ENCODE results near the gene PTPRS. TPM values are rescaled to one million over a fixed set of nuclear protein-coding genes. Genes with fewer than 3 reads are reported as not detected.

Gene PTPRS
- polyA plus RNA-seq, 4 donors = under 0.01 to 12.5 (median 6.6) TPM

DNA sequence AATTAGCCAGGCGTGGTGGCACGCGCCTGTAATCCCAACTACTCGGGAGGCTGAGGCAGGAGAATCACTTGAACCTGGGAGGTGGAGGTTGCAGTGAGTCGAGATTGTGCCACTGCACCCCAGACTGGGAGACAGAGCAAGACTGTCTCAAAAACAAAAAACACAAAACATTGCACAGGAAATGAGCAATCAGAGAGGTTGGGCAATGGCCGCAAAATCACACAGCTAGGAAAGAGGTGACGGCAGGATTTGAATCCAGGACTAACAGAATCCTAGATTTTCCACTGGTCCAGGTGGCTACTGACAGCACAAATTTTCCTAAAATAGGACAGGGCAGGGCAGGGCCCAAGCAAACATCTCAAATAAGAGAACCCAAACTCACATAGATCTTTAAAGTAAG is 23.3 kb downstream of the PTPRS start:
- Histone ChIP-seq H3K36me3 (ENCODE audit: control insufficient read depth in 3 of 3, insufficient read depth in 2 of 3, low read depth in 1 of 3, low read length in 3 of 3) (no peaks in the 10 kb centered on the region), H3K4me3 (ENCODE audit: low read depth in 1 of 3, low read length in 3 of 3) (no peak overlapping the region), H3K9me3 (ENCODE audit: control insufficient read depth in 2 of 2, insufficient read depth in 1 of 2, low read depth in 1 of 2, low read length in 1 of 2) (no peaks in the 10 kb centered on the region), H3K27ac (ENCODE audit: low read depth in 1 of 3, low read length in 2 of 3) (no peak overlapping the region), H3K4me1 (ENCODE audit: control insufficient read depth in 3 of 3, insufficient read depth in 2 of 3, low read depth in 1 of 3, low read length in 2 of 3) (no peaks in the 10 kb centered on the region), H3K27me3 (ENCODE audit: control insufficient read depth in 3 of 3, insufficient read depth in 3 of 3, low read length in 3 of 3) (peaks cover 0 to 6% (median 0%) of the 10 kb centered on the region in 3 donors)
- FAIRE-seq (no peak), DNase-seq (no peak)
- 68 to 76% (median 71%) methylated on average over 7 of the region's 7 CpGs for whole genome bisulfite sequencing, 3 donors

DNA sequence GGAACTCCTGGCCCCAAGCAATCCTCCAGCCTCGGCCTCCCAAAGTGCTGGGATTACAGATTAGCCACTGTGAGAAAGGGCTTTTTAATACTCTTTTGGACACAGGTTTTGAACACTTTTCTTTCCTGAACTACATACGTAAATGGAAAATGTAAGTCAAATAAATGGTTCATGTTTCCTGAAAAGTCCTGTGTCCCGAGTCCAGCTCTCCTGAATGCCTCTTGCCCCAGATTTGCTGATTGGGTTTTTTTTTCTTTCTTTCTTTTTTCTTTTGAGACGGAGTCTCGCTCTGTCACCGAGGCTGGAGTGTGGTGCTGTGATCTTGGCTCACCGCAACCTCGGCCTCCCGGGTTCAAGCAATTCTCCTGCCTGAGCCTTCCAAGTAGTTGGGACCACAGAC is 24.5 kb downstream of the PTPRS start:
- DNase-seq (no peak), FAIRE-seq (no peak)
- 79 to 88% (median 85%) methylated on average over 9 of the region's 9 CpGs for WGBS, 3 donors
- Histone ChIP-seq H3K27ac (ENCODE audit: low read depth in 1 of 3, low read length in 2 of 3) (no peak overlapping the region), H3K36me3 (ENCODE audit: control insufficient read depth in 3 of 3, insufficient read depth in 2 of 3, low read depth in 1 of 3, low read length in 3 of 3) (no peaks in the 10 kb centered on the region), H3K9me3 (ENCODE audit: control insufficient read depth in 2 of 2, insufficient read depth in 1 of 2, low read depth in 1 of 2, low read length in 1 of 2) (peaks cover 0 to 3% of the 10 kb centered on the region in 2 donors), H3K4me3 (ENCODE audit: low read depth in 1 of 3, low read length in 3 of 3) (no peak overlapping the region), H3K27me3 (ENCODE audit: control insufficient read depth in 3 of 3, insufficient read depth in 3 of 3, low read length in 3 of 3) (no peaks in the 10 kb centered on the region), H3K4me1 (ENCODE audit: control insufficient read depth in 3 of 3, insufficient read depth in 2 of 3, low read depth in 1 of 3, low read length in 2 of 3) (no peaks in the 10 kb centered on the region)

DNA sequence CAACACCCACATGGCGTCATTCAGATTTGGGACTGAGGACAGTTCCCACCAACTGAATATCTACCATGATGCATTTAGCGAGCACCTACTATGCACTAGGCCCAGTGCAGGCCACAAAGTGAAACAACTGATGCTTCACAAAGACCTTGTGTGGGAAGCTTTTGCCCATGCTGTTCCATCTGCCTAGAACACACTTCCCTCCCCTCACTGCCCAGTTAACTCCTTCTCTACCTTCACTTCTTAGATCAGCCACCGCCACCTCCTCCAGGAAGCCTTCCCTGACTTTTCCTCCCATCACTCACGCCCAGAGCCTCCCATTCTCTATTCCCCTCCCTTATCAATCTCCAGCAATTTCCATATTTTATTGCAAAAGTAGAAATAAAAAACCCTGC is 25.7 kb downstream of the PTPRS start:
- Histone ChIP-seq H3K27ac (ENCODE audit: low read depth in 1 of 3, low read length in 2 of 3) (no peak overlapping the region), H3K36me3 (ENCODE audit: control insufficient read depth in 3 of 3, insufficient read depth in 2 of 3, low read depth in 1 of 3, low read length in 3 of 3) (no peaks in the 10 kb centered on the region), H3K9me3 (ENCODE audit: control insufficient read depth in 2 of 2, insufficient read depth in 1 of 2, low read depth in 1 of 2, low read length in 1 of 2) (peaks cover 0 to 3% of the 10 kb centered on the region in 2 donors), H3K4me1 (ENCODE audit: control insufficient read depth in 3 of 3, insufficient read depth in 2 of 3, low read depth in 1 of 3, low read length in 2 of 3) (no peaks in the 10 kb centered on the region), H3K4me3 (ENCODE audit: low read depth in 1 of 3, low read length in 3 of 3) (no peak overlapping the region), H3K27me3 (ENCODE audit: control insufficient read depth in 3 of 3, insufficient read depth in 3 of 3, low read length in 3 of 3) (no peaks in the 10 kb centered on the region)
- FAIRE-seq = no peak
- DNase-seq = no peak
- 53 to 88% (median 77%) methylated on average over 4 of the region's 4 CpGs for WGBS, 3 donors

DNA sequence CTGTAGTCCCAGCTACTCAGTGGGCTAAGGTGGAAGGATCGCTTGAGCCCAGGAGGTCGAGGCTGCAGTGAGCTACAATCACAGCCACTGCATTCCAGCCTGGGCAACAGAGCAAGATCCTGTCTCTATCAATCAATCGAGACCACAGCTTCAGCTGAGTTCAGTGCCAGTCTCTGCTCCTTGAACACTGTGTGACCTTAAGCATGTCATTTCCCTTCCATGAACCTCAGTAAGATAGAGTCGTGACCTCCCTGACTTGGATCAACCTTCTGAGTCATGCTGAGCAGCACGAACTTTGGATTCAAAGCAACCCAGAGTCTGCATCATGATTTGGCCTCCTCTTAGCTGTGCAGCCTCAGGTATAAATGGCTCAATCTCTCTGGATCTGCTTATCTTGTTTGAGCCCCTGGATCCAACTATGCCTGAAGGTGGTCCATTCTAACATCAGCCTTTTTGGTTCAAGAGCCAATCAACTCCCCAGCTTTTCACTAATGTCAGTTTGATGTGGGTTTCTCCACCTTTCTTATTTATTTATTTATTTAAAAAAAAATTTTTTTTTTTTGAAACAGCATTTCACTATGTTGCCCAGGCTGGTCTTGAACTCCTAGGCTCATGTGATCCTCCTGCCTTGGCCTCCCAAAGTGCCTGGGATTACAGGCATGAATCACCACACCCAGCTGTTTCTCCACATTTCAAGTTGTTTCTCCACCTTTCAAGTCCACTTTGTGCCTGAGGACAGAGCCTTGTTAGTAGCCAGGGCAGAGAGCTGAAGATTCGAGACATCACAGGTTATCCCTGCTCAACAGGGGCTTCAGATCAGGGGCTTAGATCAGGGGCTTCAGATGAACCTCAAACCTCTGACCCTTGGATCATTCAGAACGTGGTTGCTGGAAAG is 26.4 kb downstream of the PTPRS start:
- Histone ChIP-seq H3K4me3 (ENCODE audit: low read depth in 1 of 3, low read length in 3 of 3) (no peak overlapping the region), H3K27me3 (ENCODE audit: control insufficient read depth in 3 of 3, insufficient read depth in 3 of 3, low read length in 3 of 3) (no peaks in the 10 kb centered on the region), H3K4me1 (ENCODE audit: control insufficient read depth in 3 of 3, insufficient read depth in 2 of 3, low read depth in 1 of 3, low read length in 2 of 3) (no peaks in the 10 kb centered on the region), H3K27ac (ENCODE audit: low read depth in 1 of 3, low read length in 2 of 3) (no peak overlapping the region), H3K9me3 (ENCODE audit: control insufficient read depth in 2 of 2, insufficient read depth in 1 of 2, low read depth in 1 of 2, low read length in 1 of 2) (peaks cover 0 to 3% of the 10 kb centered on the region in 2 donors), H3K36me3 (ENCODE audit: control insufficient read depth in 3 of 3, insufficient read depth in 2 of 3, low read depth in 1 of 3, low read length in 3 of 3) (no peaks in the 10 kb centered on the region)
- FAIRE-seq (no peak), DNase-seq (peak in 1 of 2 donors; percentile 15)
- 54 to 75% (median 65%) methylated on average over 7 of the region's 7 CpGs for WGBS, 3 donors

DNA sequence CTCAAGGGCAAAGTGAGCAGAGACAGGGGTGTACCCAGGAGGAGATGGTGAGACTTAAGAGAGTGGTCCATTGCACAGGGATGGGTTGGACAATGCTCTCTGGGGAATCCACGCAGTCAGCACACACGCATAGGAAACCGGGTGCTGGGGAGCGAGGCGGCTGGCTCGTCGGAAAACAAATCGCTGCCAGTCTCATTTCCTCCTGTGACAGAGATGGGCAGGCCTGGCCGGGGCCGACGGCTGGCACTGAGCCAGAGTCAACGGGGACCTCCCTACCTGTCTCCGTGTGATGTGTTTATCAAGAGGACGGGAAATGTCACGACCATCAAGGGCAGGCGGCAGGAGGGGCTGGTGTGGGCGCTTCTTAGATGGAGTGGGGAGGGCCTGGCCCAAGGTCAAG is 27.3 kb downstream of the PTPRS start:
- DNase-seq (peak in 1 of 2 donors; percentile 31), FAIRE-seq (no peak)
- Histone ChIP-seq H3K9me3 (ENCODE audit: control insufficient read depth in 2 of 2, insufficient read depth in 1 of 2, low read depth in 1 of 2, low read length in 1 of 2) (peaks cover 0 to 3% of the 10 kb centered on the region in 2 donors), H3K36me3 (ENCODE audit: control insufficient read depth in 3 of 3, insufficient read depth in 2 of 3, low read depth in 1 of 3, low read length in 3 of 3) (no peaks in the 10 kb centered on the region), H3K27ac (ENCODE audit: low read depth in 1 of 3, low read length in 2 of 3) (no peak overlapping the region), H3K27me3 (ENCODE audit: control insufficient read depth in 3 of 3, insufficient read depth in 3 of 3, low read length in 3 of 3) (no peaks in the 10 kb centered on the region), H3K4me1 (ENCODE audit: control insufficient read depth in 3 of 3, insufficient read depth in 2 of 3, low read depth in 1 of 3, low read length in 2 of 3) (no peaks in the 10 kb centered on the region), H3K4me3 (ENCODE audit: low read depth in 1 of 3, low read length in 3 of 3) (no peak overlapping the region)
- WGBS, 3 donors = 5 to 20% (median 6%) methylated on average over 17 of the region's 17 CpGs

DNA sequence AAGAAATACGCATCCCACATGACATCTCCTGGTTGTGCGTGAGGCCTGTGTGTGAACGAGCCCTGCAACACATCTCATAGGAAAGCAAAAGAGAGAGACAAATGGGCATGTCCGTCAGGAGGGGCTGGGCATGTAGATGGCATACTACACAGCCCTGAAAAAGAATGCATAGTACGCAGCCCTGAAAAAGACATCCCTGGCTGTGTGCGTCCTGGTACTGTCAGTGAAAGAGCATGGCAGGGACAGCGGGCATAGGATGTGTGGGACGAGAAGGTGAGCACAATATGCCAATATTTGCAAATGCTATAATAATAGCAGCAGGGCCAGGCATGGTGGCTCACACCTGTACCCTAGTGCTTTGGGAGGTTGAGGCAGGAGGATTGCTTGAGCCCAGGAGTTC is 28.6 kb downstream of the PTPRS start:
- Histone ChIP-seq H3K9me3 (ENCODE audit: control insufficient read depth in 2 of 2, insufficient read depth in 1 of 2, low read depth in 1 of 2, low read length in 1 of 2) (peaks cover 0 to 5% of the 10 kb centered on the region in 2 donors), H3K27me3 (ENCODE audit: control insufficient read depth in 3 of 3, insufficient read depth in 3 of 3, low read length in 3 of 3) (no peaks in the 10 kb centered on the region), H3K4me3 (ENCODE audit: low read depth in 1 of 3, low read length in 3 of 3) (no peak overlapping the region), H3K4me1 (ENCODE audit: control insufficient read depth in 3 of 3, insufficient read depth in 2 of 3, low read depth in 1 of 3, low read length in 2 of 3) (no peaks in the 10 kb centered on the region), H3K27ac (ENCODE audit: low read depth in 1 of 3, low read length in 2 of 3) (no peak overlapping the region), H3K36me3 (ENCODE audit: control insufficient read depth in 3 of 3, insufficient read depth in 2 of 3, low read depth in 1 of 3, low read length in 3 of 3) (no peaks in the 10 kb centered on the region)
- no peak for FAIRE-seq
- DNase-seq = no peak
- WGBS, 3 donors = 93 to 96% (median 96%) methylated on average over 8 of the region's 8 CpGs

DNA sequence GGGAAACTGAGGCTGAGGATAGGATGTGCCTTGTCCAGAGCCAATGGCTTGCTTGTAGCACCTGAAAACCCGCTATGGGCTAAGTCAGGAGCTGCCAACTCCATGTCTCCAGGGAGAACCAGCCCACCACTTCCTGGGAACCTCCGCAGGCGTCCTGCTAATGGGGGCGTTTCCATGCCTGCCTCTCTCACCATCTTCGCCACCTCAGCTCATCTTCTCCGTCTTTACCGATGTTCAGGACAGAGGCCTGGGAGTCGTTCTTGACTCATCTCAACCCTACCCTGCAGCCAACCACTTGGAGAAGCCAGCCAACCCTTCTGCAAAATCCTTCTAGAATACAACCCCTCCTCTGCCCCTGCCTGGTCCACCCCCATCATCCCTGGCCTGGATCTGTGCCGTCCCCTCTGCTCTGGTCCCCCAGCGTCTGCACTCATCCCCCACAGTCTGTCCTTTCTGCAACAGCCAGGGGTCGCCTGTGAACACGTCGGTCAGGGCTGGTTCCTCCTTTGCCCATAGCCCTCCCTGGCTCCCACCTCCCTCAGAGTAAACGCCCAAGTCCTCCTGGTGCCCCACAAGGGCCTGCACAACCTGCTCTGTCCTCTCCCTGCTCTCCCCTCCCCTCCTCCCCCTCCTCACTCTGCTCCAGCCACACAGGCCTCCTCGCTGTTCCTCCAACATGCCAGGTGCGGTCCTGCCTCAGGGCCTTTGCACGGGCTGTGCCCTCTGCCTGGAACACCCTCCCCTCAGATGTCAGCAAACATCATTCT is 31.0 kb downstream of the PTPRS start:
- peaks cover 0 to 5% of the 10 kb centered on the region in 2 donors for H3K9me3 ChIP-seq (ENCODE audit: control insufficient read depth in 2 of 2, insufficient read depth in 1 of 2, low read depth in 1 of 2, low read length in 1 of 2)
- DNase-seq = no peak
- FAIRE-seq = no peak
- H3K4me1 ChIP-seq (ENCODE audit: control insufficient read depth in 3 of 3, insufficient read depth in 2 of 3, low read depth in 1 of 3, low read length in 2 of 3) = no peaks in the 10 kb centered on the region
- H3K4me3 ChIP-seq (ENCODE audit: low read depth in 1 of 3, low read length in 3 of 3) = no peak overlapping the region
- H3K36me3 ChIP-seq (ENCODE audit: control insufficient read depth in 3 of 3, insufficient read depth in 2 of 3, low read depth in 1 of 3, low read length in 3 of 3) = no peaks in the 10 kb centered on the region
- no peak overlapping the region for H3K27ac ChIP-seq (ENCODE audit: low read depth in 1 of 3, low read length in 2 of 3)
- 64 to 70% (median 69%) methylated on average over 17 of the region's 17 CpGs for WGBS, 3 donors
- H3K27me3 ChIP-seq (ENCODE audit: control insufficient read depth in 3 of 3, insufficient read depth in 3 of 3, low read length in 3 of 3) = no peaks in the 10 kb centered on the region

DNA sequence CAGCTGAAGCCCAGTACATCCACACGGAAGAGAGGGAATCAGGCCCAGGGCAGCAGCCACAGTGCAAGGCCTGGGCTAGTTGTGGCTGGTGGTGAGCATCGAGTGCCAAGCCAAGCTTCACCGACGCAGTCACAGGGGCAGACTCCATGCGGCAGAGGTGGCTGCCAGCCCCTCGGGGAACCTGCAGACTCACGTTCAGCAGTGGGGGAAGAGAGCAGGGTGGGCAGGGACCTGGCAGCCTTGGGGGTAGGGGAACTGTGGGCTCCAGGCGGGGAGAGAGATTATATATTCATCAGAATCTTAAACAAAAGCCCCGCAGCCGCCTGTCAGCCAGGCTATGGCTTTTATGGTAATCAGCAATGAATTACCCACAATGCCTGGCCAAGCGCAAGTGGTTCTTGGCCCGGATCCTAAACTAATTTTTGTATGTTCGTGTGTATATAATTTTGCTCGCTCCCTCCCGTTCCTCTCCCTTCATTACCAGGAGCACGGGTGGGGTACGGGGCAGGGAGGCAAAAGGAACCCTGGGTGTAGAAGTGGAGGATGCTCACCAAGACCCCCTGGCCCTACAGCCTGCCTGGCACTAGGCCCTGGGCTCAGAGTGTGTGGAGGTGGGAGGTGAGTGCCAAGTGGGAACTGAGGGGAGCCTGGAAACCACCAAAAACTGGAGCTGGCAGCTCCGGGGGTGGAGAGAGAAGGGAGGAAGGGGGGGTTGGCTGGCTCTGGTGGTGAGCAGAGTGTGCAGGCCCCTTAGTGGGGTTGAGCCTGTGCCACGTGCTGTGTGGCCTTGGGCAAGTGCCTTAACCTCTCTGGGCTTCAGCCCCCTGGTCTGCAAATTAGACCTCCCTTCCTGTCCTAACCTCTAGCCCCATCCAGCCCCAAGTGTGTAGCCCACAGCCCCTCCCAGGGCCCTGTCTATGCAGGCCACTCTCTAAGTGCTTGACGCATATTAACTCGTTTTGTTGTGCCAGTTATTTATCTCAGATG is 31.9 kb downstream of the PTPRS start:
- DNase-seq = peak in 1 of 2 donors; percentile 25
- Histone ChIP-seq H3K4me3 (ENCODE audit: low read depth in 1 of 3, low read length in 3 of 3) (no peak overlapping the region), H3K27ac (ENCODE audit: low read depth in 1 of 3, low read length in 2 of 3) (peak overlapping the region in 2 of 3 donors; percentile 10 to 83), H3K4me1 (ENCODE audit: control insufficient read depth in 3 of 3, insufficient read depth in 2 of 3, low read depth in 1 of 3, low read length in 2 of 3) (no peaks in the 10 kb centered on the region), H3K9me3 (ENCODE audit: control insufficient read depth in 2 of 2, insufficient read depth in 1 of 2, low read depth in 1 of 2, low read length in 1 of 2) (peaks cover 0 to 5% of the 10 kb centered on the region in 2 donors), H3K36me3 (ENCODE audit: control insufficient read depth in 3 of 3, insufficient read depth in 2 of 3, low read depth in 1 of 3, low read length in 3 of 3) (no peaks in the 10 kb centered on the region), H3K27me3 (ENCODE audit: control insufficient read depth in 3 of 3, insufficient read depth in 3 of 3, low read length in 3 of 3) (no peaks in the 10 kb centered on the region)
- 47 to 57% (median 56%) methylated on average over 18 to 21 of the region's 21 CpGs for WGBS, 3 donors
- FAIRE-seq = no peak
